HG03378 (cell line): Measurements from ENCODE around the gene MTFP1.

Source experiments
- ATAC-seq: cut with Tn5 transposase; IDR thresholded peaks from one replicate; pipeline ENCODE4 v1.9.1; 2021; ENCODE audit warnings: mild to moderate bottlenecking, moderate library complexity; ENCODE audit not compliant: unreplicated experiment

The MTFP1 gene, protein sequence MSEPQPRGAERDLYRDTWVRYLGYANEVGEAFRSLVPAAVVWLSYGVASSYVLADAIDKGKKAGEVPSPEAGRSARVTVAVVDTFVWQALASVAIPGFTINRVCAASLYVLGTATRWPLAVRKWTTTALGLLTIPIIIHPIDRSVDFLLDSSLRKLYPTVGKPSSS

DNA sequence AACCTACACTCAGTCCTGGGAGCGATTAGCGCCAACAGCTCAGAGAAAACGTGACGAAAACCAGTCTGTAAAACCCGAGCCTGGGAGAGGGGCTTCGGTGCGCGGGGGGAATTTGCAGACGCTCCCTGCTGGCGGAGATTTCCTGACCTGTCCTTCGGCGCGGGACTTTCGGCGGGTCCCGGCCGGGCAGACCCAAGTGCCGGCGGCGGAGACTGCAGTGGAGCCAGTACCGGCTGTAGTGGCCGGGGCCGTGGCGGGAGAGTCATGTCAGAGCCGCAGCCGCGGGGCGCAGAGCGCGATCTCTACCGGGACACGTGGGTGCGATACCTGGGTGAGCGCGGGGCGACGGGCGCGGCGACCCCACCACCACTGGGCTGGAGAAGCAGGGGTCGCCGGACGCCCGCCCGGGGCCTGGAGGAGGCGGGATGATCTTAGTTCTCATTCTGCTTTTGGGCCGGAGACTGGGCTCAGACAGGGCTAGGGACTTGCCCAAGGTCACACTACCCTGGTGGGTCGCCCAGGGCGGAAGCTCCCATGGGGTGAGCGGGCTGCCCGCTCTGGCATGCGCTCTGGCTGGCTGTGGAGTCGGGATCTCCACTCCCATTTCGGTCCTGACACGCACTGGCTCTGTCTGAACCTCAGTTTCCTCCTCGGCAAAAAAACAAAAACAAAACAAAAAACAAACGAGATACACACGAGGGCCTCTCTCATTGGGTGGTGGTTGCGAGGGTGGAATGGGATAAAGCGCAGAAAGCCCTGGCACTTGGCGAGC lies at the start of gene MTFP1:
Gene MTFP1 (plus strand): TSS at position 153 of the 772 bp plus-strand sequence. CDS start 112 bp downstream, at position 265.
- no peak for ATAC-seq

DNA sequence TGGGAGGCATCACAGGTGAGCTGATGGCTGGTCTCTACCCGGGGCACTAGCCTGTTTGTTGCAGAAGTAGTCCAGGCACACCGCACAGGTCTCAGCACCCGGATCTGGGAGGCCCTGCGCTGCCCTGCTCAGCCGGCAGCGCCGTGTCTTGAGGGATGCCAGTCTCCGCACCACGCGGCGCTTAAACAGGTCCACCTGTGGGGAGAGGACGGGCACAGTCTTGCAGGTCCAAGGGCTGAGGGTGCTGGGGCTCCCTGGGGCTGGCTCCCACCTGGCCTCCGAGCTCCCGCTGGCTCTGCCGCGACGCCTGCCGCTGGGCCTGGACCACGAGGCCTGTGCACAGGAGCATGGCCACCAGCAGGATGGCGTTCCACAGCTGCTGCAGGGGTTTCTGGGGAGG lies 45.6 kb upstream of the MTFP1 start:
- no peak for ATAC-seq

DNA sequence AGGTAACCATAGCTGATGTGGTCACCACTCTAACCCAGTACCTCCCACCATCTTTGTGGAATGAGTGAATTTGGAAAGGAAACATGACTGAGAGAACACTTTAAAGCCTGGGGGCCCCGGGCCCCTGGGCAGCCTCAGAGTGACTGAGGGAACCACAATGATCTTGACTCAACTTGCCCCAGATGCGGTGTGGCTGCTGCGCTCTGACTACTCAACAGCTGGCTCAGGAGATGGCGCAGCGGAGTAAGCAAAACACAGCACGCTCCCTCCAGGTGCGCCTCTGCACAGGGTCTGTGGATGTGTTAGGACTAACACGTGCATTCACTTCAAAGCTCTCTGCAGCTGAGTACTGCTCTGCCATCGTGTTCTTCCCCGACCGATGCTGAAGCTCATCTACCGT lies 44.3 kb upstream of the MTFP1 start:
- no peak for ATAC-seq

DNA sequence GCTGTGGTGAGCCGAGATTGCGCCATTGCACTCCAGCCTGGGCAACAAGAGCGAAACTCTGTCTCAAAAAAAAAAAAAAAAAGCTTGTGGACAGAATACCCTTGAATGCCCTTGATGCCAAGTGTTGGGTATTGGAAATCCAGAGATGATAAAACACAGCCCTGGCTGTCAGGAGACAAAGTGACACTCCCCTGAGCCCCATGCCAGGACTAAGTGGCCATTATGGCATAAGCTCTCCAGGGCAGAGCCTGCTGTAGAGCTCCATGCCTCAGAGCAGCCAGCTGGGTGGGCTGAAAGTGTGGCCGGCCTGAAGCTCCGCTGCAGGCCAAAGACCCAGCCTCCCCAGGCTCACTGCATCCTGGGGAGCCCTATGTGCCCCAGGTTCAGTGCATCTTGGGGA lies 43.2 kb upstream of the MTFP1 start:
- ATAC-seq = no peak

DNA sequence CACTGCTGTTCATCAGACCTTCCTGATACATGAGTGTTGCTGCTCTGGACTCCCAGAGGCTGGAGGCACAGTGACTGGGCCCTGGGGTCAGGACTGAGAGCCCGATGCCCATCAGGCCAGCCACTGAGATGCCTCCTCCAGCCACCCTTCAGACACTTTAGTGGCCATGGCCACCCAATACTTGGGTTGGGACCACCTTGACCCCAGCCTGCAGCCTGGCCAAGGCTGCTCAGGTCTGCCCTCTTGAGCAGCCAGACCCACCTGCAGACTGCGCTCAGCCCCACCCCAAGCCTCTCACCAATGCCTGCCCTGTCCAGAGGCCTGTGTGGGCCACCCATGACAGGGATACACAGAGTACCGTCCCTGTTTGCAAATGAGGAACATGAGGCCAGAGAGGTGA lies 42.5 kb upstream of the MTFP1 start:
- no peak for ATAC-seq

DNA sequence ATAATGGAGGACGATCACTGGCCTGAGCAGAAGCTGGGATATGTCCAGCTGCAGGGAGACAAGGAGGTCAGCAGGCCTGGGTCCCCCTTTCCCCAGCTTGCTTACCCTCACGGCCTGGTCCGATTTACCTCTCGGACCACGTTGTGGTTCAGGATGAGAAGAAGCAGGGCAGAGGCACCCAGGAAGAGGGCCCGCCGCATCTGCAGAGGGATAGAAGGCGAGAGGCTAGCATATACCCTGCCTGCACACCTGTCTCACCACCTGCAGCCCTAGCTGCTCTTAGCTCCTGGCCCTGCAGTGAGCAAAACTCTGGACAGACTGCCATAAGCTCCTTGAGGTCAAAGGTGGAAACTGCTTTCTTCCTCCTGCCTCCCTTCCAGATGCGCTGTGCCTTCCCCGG lies 39.6 kb upstream of the MTFP1 start:
- ATAC-seq = no peak

DNA sequence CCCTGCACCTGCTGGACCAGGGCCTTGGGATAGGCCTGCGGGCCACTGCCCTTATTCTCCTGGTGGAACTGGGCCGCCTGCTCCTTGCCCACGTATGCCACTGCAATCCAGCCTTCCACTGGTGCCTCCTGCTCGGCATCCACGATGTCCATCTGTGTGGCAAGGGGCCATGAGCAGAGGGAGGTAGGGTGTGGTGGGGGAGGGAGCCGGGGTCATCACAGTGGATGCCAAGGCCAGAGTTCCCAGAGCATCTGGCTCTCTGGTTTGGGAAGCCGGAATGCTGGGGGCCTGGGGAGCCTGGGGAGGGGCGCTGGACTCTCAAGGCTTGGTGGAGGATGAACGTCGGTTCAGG lies 39.0 kb upstream of the MTFP1 start:
- no peak for ATAC-seq

DNA sequence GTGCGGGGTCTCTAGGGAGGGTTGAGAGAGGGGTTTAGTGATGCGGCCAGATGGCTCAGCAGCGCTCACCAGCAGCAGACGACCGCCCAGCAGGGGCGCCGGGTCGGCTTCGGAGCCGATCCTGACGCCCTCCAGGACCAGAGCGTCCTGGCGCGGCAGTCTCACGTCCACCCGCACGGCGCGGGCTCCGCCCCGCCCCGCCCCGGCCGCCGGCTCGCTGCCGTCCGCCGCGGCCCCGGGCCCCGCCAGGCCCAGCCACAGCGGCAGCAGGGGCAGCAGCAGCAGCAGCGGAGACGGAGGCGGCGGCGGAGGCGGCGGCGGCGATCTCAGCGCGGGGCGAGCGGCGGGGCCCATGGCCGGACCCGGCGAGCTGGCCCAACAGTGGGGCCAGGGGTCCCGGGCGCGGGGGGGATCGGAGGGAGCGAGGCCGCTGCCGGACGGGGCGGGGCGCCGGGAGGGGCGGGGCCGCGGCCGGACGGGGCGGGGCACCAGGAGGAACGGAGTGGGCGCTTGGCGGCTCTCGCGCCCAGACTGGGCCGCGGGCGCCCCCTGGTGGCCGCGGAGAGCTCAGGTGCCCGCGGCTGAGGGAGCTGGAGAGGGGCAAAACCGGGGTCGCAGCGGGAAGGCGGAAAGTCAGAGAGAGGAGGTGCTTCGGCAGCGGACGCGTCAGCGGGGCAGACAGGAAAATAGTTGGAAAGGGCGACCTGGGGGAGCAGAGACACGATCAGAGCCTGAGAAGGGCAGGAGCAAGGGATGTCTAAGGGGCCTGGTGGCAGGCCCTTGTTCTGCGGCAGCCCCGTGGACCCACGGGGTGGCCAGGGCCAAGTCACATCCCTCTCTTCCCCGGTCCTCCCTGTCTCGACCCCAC lies 38.4 kb upstream of the MTFP1 start, which contains the start of gene RNF215:
Gene RNF215 (minus strand): TSS at position 452 of the 868 bp plus-strand sequence. CDS start 98 bp downstream, at position 354.
- ATAC-seq = no peak

DNA sequence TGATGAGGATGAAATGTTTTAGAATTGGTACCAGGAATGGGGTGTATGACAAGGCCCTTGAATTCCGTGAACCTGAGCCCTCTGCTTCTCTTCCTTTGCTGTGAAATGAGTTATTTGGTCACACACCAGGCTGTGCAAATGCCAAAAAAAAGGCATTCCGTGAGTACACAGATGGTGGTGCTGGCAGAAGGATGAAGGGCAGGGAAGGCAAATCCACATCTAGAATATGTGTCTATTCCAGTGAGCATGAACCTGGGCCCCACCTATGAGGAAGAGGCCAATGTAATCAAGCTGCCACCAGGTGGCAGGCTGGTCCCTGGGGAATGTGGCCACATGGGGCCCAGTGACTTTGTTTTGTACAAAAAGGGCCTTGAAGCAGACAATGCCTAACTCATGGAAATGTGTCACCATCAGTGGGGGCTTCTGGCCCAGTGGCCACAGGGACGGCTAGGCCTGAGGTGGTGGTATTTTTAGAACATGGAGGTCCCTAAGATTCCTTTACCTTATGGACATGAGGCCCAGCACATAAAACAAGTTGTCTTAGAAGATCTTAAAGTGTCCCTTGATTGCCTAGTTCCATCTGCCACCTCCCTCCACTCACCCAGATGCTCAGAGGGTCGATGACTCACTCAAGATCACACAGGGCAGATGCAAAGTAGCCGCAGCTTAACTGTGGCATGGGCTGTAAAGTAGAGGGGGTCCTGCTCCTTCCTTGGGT lies 34.4 kb upstream of the MTFP1 start:
- no peak for ATAC-seq

DNA sequence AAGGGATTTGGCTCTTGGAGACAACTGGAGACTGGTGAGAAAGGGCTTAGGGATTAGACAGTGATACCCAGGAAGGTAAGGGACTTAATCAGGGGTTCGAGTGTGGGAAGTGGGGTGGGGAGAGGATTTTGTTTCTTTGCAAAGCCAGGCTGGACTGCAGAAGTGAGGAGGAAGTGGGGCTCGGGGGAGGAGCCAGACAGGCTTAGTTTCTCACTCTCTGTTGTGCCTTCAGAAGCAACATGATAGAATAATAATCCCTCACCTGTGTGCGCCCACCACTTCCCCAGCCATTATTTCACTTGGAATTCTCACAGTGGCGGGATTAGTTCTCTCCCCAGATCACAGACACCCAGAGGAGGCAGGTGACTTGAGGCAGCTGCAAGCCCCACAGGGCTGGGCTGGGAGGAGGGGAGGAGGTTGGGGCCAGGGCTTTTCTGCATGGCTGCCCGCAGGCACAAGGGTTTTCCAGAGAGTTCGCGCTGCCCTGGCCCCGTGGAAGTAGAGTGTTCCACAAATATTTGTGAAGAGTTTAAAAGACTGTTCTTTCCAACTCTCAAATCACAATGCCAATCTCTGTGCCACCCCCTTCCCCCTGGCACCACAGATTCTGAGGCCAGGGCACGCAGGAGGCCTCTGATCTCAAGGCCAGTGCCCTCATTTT lies 32.8 kb upstream of the MTFP1 start:
- no peak for ATAC-seq

DNA sequence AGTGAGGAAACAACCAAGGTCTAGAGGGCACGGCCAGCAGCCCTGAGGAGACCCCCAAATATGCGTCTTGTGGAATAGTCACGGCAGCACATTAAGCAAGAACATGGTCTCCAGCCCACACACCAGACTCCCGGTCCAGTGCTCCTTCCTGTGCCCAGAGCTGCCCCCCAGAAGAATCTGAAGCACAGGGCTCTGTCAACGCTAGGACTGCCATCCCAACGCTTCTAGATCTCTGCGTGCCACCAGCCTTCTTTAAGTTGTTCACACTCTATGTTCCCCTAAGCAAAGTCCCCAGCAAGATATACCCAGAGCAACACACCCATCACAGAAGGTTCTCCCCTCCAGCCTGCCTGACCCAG lies 32.3 kb upstream of the MTFP1 start:
- no peak for ATAC-seq

DNA sequence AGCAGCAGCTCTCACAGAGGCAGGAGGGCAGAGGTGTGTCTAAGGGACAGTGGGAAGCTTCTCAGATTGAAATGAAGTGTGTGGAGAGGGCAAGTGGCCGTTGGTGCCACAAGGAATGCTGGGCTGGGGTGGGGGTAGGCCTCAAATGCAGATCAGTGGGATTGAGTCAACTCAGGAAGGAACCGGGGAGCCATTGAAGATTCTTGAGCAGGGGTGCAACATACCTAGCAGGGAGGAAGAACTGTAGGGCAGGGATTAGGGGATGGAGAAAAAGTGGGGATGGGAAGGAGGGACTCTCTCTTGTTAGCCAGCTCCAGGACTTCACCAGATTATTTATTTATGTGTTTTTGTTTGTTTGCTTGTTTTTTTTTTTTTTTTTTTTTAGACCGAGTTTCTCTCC lies 31.7 kb upstream of the MTFP1 start:
- no peak for ATAC-seq

DNA sequence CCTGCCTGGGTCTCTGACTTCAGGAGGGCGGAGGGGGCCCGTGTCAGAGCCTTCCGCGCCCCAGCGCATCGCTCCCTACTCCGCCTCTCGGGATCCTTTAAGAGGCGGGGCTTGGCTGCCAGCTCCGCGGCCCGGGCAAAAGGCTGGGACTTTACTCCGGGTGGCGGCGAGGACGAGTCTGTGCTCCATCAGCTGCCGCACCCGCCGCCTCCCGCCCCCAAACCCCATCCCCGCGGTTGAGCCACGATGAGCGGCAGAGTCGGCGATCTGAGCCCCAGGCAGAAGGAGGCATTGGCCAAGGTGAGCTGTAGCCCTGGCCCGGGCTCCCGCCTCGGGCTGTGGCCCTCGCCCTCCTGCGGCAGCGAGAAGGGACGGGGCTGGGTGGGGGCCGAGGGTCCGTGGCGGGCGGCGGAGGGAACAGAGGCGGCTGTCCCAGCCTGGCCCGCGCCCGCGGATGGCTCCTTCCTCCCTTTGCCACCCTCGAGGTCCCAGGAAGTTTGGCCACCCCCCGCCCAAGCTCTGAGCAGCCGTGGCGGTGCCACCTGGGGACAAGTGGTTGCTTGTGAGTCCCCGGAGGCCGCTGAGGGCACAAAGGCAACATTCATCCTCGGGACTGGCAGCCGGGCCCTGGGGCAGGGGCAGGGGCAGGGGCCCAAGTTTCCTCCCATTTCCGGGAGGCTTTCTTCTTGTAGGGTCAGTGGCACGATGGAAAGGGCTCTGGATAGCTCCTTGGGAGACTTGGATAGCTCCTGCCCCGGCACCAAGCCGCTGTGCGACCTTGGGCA lies 28.5 kb upstream of the MTFP1 start, which contains the start of gene SEC14L2:
Gene SEC14L2 (plus strand): TSS at position 148 of the 785 bp plus-strand sequence. CDS start 99 bp downstream, at position 247.
- no peak for ATAC-seq

DNA sequence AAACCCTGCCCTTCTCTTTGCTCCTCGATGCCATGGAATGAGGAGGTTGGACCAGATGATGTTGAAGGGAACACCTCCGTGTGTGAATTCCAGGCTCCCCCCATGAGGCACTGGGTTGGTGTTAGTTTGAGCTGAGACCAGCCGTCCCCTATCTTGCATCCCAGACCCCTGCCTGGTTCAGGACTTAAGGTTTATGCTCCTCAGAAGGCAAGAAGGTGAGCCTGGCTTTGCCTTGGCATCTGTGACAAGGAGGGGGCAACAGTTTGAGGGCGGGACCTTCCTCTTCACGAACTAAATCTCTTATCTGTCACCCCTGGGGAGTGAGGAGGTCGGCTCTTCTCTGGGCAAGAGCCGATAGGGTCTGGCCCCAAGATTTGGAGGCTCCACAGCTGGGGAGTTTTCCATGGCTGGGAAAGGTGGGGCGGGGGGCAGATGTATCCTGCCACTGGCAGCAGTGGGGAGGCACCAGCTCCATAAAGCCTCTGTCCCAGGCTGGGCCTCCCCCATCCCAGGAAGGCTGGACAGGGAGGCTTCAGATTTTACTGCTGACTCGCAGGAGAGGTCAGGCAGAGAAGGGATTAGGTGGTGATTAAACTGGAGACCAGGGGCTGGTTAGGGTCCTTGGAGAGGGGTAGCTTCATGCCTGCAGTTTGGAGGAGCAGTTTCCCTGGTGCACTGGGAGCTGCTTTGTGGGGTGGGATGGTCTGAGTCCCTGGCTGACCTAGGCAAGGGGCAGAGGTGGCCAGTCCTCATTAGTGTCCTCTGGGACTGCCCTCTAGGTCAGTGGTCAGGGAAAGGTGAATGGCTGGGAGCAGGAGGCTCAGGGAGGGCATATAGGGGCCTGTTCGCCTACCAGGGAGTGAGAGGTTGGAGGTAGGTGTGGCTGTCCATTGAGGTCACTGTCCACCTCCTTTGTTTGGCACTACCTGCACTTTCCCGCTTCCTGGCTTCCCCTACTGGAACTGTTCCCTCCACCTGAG lies 27.6 kb upstream of the MTFP1 start:
- no peak for ATAC-seq

DNA sequence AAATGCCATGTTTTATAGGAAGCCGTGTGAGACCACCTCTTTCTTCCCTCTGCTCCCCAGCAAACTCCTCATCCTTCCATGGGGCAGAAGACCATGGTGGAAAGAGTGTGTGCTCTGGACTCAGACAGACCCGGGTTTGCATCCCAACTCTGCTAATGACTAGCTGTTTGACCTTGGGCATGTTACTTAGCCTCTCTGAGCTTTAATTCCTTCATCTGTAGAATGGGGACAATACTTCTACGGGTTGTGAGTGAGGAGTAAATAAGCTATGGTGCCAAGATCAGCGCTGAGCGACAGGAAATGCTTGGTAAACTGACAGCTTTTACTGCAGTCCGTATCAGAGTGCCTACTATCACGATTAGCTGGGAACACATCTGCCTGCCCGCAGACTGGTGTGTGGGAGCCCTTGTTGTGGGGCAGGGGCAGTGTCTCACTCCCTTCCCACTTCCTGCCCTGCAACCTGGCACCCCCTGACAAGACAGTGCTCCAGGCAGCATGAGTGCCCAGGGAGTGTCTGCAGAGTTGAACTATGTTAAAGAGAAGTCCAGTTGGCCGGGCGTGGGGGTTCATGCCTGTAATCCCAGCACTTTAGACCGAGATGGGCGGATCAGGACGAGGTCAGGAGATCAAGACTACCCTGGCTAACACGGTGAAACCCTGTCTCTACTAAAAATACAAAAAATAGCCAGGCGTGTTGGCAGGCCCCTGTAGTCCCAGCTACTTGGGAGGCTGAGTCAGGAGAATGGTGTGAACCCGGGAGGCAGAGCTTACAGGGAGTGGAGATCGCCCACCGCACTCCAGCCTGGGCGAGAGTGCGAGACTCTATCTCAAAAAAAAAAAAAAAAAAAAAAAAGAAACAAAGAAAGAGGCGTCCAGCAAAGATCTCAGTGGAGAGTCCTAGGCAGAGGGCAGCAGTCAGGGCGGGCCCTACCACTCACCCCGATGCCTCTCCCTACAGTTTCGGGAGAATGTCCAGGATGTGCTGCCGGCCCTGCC lies 26.6 kb upstream of the MTFP1 start:
- ATAC-seq = no peak

DNA sequence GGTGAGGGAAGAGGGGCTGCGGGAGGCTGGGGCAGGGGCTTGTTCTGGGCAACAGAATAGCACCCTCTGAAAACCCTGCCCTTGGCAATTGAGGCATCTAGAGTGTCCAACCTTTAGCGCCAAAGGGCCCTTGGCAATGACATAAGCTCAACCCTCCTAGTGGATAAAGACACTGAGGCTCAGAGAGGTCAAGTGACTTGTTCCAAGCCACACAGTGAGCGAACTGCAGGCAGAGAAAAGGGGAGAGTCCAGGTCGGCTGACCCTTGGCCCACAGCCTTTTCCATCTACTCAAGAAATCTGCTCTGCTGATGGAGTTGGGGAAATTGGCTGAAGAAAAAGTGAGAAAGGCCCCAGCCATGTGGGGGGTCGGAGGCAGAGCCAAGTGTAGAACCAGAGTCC lies 25.9 kb upstream of the MTFP1 start:
- ATAC-seq = no peak

DNA sequence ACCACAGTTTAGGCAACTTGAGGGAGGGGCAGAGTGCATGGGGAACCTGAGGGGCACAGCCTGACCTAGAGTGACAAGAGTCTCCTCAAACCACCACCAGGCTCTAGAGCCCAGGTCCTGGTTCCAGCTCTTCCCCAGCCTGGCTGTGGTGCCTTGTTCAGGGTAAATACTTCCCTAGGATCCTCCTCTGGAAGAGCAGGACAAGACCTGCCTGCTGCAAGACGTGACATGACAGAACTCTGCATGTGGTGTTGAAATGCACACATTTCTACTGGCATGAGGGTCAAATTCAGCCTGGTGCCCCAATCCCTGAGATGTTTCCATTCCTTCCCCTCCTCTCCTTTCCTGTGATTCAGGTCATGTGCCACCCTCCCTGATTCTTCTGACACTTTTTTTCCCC lies 25.4 kb upstream of the MTFP1 start:
- ATAC-seq = no peak
